Mononuclear cell (primary cell): ENCODE results near the gene CLRN1. TPM values are rescaled to one million over a fixed set of nuclear protein-coding genes. Genes with fewer than 3 reads are reported as not detected.

ENCODE experiments used
- H3K27me3 ChIP-seq: 2 replicates; pipeline ENCODE4 v1.6.0; 2011; ENCODE audit warnings: low read length, control low read depth; ENCODE audit not compliant: insufficient read depth
- H3K4me1 ChIP-seq: 2 replicates; pipeline ENCODE4 v1.5.1; 2011; ENCODE audit warnings: mild to moderate bottlenecking, low read length, control low read depth; ENCODE audit not compliant: insufficient read depth
- H3K4me3 ChIP-seq: 2 replicates; pipeline ENCODE4 v1.5.1; 2011; ENCODE audit warnings: mild to moderate bottlenecking, low read length, moderate library complexity
- H3K9me3 ChIP-seq: 2 replicates; pipeline ENCODE4 v1.5.1; 2011; ENCODE audit warnings: low read depth, mild to moderate bottlenecking, control low read depth, low read length
- total RNA-seq: library from RNA; depleted of rRNA; stranded (reverse); fragments of >200 nt; gene quantifications from one replicate; pipeline ENCODE4 v1.2.3, GENCODE V29; 2012

The CLRN1 gene, protein sequence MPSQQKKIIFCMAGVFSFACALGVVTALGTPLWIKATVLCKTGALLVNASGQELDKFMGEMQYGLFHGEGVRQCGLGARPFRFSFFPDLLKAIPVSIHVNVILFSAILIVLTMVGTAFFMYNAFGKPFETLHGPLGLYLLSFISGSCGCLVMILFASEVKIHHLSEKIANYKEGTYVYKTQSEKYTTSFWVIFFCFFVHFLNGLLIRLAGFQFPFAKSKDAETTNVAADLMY
- total RNA-seq, result not detected

DNA sequence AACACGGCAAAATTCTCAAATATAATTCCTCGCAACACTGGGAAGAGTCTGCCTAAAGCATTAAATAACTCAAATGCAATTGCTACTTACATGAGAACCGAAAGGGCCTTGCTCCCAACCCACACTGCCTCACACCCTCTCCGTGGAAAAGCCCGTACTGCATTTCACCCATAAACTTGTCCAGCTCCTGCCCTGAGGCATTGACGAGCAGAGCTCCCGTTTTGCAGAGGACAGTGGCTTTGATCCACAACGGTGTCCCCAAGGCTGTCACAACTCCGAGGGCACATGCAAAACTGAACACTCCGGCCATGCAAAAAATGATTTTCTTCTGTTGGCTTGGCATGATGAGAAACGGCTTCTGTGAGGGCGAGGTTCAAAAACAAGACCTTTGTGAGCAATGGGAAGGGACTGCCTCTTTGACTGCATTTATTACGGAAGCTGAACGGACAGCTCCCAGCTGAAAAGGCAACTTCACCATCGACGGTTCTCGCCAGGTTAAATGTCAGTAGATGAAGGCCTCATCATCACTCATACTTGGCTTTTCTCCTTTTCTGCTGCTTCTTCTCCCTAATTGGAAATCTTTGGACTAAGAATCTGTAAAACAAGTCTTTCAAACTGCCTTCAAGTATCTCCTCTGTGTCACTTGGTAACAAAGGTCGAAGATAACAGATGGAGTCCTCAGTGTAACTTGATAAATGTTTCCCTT, at the start of gene CLRN1:
CLRN1 (minus strand) TSS at position 362 of the 706 bp plus-strand sequence; CDS start at position 343, 19 bp downstream.
- Histone ChIP-seq H3K4me3 (no peak within 1 kb of the TSS), H3K4me1 (no peaks in the 10 kb centered on the region), H3K27me3 (no peaks in the 10 kb centered on the region), H3K9me3 (no peaks in the 10 kb centered on the region)

DNA sequence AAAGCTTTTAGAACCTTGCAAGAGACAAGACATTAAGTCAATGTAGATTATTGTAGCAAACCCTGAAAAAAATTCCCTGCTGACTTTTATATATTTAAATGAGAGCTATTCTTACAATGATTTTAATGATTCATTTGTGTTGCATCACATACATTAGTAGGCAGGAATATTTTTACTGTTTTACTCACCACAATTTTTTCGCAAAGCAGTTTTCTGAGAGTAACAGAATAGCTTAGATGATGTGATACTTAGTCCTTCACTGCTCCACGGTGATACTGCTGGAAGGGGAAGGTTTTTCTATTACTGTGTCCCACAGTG, 43.9 kb upstream of the CLRN1 start:
- Histone ChIP-seq H3K9me3 (no peaks in the 10 kb centered on the region), H3K4me1 (no peaks in the 10 kb centered on the region), H3K27me3 (no peaks in the 10 kb centered on the region), H3K4me3 (no peak overlapping the region)

DNA sequence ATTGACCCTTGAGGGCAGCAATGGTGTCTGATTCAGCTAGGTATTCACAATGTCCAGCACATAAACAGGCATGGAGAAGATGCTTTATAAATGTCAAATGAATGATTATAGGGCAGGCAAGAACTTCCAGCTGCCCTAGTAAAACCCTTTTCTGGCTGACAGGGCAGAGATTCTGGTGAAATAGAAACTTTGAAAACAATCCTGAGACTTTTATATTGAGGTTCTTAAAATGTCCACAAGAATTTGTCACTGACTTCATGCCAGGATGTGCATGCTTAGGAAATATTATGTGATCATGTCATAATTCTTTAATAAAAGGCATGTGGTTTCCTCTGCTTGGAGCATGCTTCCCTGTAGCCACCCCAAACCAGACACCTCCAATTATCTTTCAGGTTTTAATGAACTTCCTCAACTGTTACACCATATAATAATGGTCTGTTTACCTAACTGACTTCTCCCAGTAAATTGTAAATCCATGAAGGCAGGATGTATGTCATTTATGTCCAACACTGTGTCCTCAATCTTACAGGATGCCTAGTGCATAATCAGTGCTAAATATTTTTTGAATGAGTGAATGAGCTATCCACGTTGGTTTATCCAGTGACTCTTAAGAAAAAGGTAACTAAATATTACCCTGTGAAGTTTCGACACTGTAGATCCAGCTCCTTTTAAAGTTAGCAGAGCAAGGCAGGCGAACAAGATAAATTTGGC, 43.4 kb upstream of the CLRN1 start:
- no peaks in the 10 kb centered on the region for H3K9me3 ChIP-seq
- H3K4me1 ChIP-seq, result no peaks in the 10 kb centered on the region
- H3K27me3 ChIP-seq, result no peaks in the 10 kb centered on the region
- H3K4me3 ChIP-seq, result no peak overlapping the region

GRCh38 chr3:151015181-151015580, 42.7 kb upstream of the CLRN1 start:
- Histone ChIP-seq H3K27me3 (no peaks in the 10 kb centered on the region), H3K9me3 (no peaks in the 10 kb centered on the region), H3K4me3 (no peak overlapping the region), H3K4me1 (no peaks in the 10 kb centered on the region)

GRCh38 chr3:151014501-151015018, 42.0 kb upstream of the CLRN1 start:
- H3K4me1 ChIP-seq, result no peaks in the 10 kb centered on the region
- H3K27me3 ChIP-seq, result no peaks in the 10 kb centered on the region
- H3K4me3 ChIP-seq, result no peak overlapping the region
- no peaks in the 10 kb centered on the region for H3K9me3 ChIP-seq

DNA sequence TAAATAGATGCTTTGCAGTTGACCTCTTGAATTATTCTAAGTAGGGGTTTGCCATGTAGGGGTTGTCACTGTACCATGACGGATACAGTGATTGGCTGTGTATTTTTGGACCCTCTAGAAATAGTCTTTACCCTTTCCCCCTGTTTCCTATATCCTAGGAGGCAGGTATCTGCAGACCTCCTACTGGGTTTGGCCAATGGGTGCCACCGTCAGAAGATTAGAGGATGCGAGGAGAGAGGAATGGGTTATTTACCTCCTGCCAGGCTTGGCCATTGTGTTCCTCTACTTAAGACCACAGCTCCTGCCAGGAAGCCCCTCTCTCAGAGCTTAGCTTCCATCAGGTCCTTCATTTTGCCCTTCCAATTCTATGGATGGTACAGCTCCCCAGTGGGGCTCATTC, 40.2 kb upstream of the CLRN1 start:
- no peaks in the 10 kb centered on the region for H3K27me3 ChIP-seq
- no peak overlapping the region for H3K4me3 ChIP-seq
- no peaks in the 10 kb centered on the region for H3K4me1 ChIP-seq
- H3K9me3 ChIP-seq, result no peaks in the 10 kb centered on the region

GRCh38 chr3:151011427-151011826, 38.9 kb upstream of the CLRN1 start:
- Histone ChIP-seq H3K27me3 (no peaks in the 10 kb centered on the region), H3K4me3 (no peak overlapping the region), H3K9me3 (no peaks in the 10 kb centered on the region), H3K4me1 (no peaks in the 10 kb centered on the region)

GRCh38 chr3:151009981-151010380, 37.5 kb upstream of the CLRN1 start:
- H3K4me3 ChIP-seq, result no peak overlapping the region
- no peaks in the 10 kb centered on the region for H3K27me3 ChIP-seq
- H3K9me3 ChIP-seq, result no peaks in the 10 kb centered on the region
- H3K4me1 ChIP-seq, result no peaks in the 10 kb centered on the region

- H3K27me3 ChIP-seq, result no peaks in the 10 kb centered on the region
These were observed 36.9 kb upstream of the CLRN1 start for GRCh38 chr3:151009430-151009829.

DNA sequence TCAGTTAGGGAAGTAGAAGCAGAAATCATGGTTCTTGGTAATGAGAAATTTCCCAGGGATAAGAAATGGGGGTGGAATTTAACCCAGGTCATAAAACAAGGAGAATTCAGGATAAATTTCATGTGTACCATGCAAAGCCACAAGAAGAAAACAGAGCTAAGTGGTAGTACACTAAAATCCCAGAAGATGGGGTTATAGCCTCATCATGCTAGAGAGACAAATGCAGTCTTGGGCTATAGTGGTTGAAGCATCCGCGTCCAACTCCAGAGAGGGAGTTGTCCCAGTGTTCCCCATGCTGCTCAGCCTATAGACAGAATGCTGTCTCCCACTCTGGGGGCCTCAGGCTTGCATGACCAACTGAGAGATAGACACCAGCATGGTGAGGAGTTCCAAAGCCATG, 36.2 kb upstream of the CLRN1 start:
- no peak overlapping the region for H3K4me3 ChIP-seq
- H3K27me3 ChIP-seq, result no peaks in the 10 kb centered on the region
- no peaks in the 10 kb centered on the region for H3K4me1 ChIP-seq
- H3K9me3 ChIP-seq, result no peaks in the 10 kb centered on the region

More at GRCh38 chr3:151009430-151009829, 36.9 kb upstream of the CLRN1 start:
- Histone ChIP-seq H3K4me1 (no peaks in the 10 kb centered on the region), H3K4me3 (no peak overlapping the region), H3K9me3 (no peaks in the 10 kb centered on the region)

GRCh38 chr3:151003768-151004134, 31.2 kb upstream of the CLRN1 start:
- no peaks in the 10 kb centered on the region for H3K27me3 ChIP-seq
- H3K4me1 ChIP-seq, result no peaks in the 10 kb centered on the region
- H3K9me3 ChIP-seq, result no peaks in the 10 kb centered on the region

GRCh38 chr3:151003029-151003767, 30.7 kb upstream of the CLRN1 start:
- H3K4me1 ChIP-seq, result no peaks in the 10 kb centered on the region

More at GRCh38 chr3:151003768-151004134, 31.2 kb upstream of the CLRN1 start:
- H3K4me3 ChIP-seq, result no peak overlapping the region

DNA sequence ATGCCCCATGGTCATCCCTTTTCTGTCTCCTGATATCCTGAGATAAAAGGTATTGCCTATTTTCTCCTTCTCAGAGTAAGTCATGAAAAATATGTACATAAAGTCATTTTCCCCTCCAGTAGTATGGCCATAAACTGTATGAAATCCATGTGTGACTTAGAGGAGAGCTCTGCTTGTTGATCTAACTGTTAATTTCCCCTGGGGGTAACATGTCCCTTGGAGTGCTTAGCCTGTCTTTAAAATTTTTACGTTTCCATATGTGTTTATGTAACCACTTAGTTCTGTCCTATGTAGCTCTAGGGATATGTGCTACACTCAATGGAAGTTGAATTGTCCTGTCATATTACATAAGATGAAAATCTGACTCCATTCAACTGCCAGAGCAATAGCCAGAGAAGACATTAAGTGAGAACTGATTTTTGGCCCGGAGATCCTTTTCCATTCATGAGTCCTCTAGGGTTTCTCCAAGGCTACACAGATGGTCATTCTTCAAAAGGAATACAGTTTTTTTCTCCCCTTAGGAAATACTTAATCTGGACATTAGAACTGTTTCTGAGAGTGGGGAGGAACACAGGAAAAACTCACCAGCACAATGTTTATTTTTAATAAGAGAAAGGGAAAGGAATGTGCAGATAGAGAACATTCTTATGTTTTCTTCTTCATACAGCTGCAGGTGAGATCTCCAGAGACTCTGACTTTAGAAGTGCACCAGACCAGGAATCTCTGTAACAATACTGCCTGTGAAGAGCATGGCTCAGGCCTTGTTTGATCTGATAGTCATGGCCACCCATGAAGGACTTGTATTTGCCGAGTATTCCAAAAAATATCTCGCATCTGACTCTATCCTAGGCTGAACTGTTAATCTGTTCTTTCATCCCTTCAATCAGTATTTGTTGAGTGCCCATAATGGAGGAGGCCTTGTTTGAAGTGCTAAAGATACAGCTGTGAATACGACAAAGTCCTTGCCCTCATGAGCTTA, 29.8 kb upstream of the CLRN1 start:
- H3K4me1 ChIP-seq, result no peaks in the 10 kb centered on the region
- no peaks in the 10 kb centered on the region for H3K9me3 ChIP-seq
- H3K4me3 ChIP-seq, result no peak overlapping the region
- H3K27me3 ChIP-seq, result no peaks in the 10 kb centered on the region

More at GRCh38 chr3:151003029-151003767, 30.7 kb upstream of the CLRN1 start:
- H3K9me3 ChIP-seq, result no peaks in the 10 kb centered on the region
- no peaks in the 10 kb centered on the region for H3K27me3 ChIP-seq
- no peak overlapping the region for H3K4me3 ChIP-seq

DNA sequence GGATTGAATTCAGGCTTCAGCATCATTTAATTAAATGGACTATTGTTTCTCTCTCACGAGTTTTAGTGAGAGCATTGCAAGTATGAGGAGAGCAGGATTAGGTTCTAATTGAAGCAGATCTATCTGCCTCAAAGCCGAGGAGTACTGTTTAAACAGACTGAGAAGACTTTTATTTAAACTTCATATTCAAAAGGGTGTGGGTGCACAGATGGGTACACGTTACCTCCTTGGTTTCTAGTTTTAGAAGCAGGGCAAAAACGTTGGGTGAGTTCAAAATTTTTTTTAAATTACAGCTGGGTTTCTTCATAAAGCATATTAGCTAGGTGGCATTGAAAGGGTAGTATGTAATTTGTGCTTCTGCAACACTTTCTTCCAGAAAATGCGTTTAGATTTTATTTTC, 26.5 kb upstream of the CLRN1 start:
- no peaks in the 10 kb centered on the region for H3K9me3 ChIP-seq
- no peak overlapping the region for H3K4me3 ChIP-seq
- H3K27me3 ChIP-seq, result no peaks in the 10 kb centered on the region
- H3K4me1 ChIP-seq, result no peaks in the 10 kb centered on the region
